Stimulated activated naive CD4-positive, alpha-beta T cell treated with Interleukin-2 at 50 U/mL for 16 hours (primary cell): ENCODE measurements around the gene BAG5.

Experiments used
- DNase-seq: peaks from one replicate; lab custom pipeline; 2025; lab: John Stamatoyannopoulos, UW

Gene BAG5

GRCh38 chr14:103509864-103510723 lies 52.4 kb downstream of the BAG5 start:
- no peak for DNase-seq

- no peak for DNase-seq
Observed at GRCh38 chr14:103508521-103509329, 53.7 kb downstream of the BAG5 start.

- DNase-seq = no peak
Observed at GRCh38 chr14:103507751-103508150, 54.7 kb downstream of the BAG5 start.
